ENCODE data around the gene DET1. TPM values are rescaled to one million over a fixed set of nuclear protein-coding genes. Genes with fewer than 3 reads are reported as not detected.

DET1 gene
- polyA plus RNA-seq, 1 of the 3 experiments (the other 2 are of a cell fraction) = 4.5 TPM

GRCh38 chr15:88538972-88539371, 7.5 kb downstream of the DET1 start:
- POLR2A ChIA-PET = no interaction called here
- TF ChIP-seq YY1 (IDR thresholded peaks at IDR 0.05; ENCODE audit: low read depth) (no peak), EZH2phosphoT487 (IDR thresholded peaks at IDR 0.05; ENCODE audit: borderline replicate concordance, low read depth) (no peak), TCF12 (IDR thresholded peaks at IDR 0.05) (no peak), GABPA (IDR thresholded peaks at IDR 0.05; ENCODE audit: low read depth) (no peak), FOXM1 (IDR thresholded peaks at IDR 0.05; ENCODE audit: low read depth) (no peak), SIN3A (IDR thresholded peaks at IDR 0.05; ENCODE audit: borderline replicate concordance, low read depth, low read length) (no peak), FOSL2 (IDR thresholded peaks at IDR 0.05; ENCODE audit: borderline replicate concordance, low read depth) (no peak), RFX5 (IDR thresholded peaks at IDR 0.05; ENCODE audit: low read length) (no peak), CTCF (IDR thresholded peaks at IDR 0.05) (no peak), MEF2A (IDR thresholded peaks at IDR 0.05; ENCODE audit: borderline replicate concordance, low read depth) (no peak), RXRA (IDR thresholded peaks at IDR 0.05; ENCODE audit: borderline replicate concordance, low read depth) (no peak)
- TF ChIP-seq, protein P1, sequence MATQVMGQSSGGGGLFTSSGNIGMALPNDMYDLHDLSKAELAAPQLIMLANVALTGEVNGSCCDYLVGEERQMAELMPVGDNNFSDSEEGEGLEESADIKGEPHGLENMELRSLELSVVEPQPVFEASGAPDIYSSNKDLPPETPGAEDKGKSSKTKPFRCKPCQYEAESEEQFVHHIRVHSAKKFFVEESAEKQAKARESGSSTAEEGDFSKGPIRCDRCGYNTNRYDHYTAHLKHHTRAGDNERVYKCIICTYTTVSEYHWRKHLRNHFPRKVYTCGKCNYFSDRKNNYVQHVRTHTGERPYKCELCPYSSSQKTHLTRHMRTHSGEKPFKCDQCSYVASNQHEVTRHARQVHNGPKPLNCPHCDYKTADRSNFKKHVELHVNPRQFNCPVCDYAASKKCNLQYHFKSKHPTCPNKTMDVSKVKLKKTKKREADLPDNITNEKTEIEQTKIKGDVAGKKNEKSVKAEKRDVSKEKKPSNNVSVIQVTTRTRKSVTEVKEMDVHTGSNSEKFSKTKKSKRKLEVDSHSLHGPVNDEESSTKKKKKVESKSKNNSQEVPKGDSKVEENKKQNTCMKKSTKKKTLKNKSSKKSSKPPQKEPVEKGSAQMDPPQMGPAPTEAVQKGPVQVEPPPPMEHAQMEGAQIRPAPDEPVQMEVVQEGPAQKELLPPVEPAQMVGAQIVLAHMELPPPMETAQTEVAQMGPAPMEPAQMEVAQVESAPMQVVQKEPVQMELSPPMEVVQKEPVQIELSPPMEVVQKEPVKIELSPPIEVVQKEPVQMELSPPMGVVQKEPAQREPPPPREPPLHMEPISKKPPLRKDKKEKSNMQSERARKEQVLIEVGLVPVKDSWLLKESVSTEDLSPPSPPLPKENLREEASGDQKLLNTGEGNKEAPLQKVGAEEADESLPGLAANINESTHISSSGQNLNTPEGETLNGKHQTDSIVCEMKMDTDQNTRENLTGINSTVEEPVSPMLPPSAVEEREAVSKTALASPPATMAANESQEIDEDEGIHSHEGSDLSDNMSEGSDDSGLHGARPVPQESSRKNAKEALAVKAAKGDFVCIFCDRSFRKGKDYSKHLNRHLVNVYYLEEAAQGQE (IDR thresholded peaks at IDR 0.05; ENCODE audit: low read depth, low read length) = no peak
- TF ChIP-seq, protein P2, sequence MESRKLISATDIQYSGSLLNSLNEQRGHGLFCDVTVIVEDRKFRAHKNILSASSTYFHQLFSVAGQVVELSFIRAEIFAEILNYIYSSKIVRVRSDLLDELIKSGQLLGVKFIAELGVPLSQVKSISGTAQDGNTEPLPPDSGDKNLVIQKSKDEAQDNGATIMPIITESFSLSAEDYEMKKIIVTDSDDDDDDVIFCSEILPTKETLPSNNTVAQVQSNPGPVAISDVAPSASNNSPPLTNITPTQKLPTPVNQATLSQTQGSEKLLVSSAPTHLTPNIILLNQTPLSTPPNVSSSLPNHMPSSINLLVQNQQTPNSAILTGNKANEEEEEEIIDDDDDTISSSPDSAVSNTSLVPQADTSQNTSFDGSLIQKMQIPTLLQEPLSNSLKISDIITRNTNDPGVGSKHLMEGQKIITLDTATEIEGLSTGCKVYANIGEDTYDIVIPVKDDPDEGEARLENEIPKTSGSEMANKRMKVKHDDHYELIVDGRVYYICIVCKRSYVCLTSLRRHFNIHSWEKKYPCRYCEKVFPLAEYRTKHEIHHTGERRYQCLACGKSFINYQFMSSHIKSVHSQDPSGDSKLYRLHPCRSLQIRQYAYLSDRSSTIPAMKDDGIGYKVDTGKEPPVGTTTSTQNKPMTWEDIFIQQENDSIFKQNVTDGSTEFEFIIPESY (IDR thresholded peaks at IDR 0.05; ENCODE audit: borderline replicate concordance, low read depth) = no peak
- TF ChIP-seq, protein P3, sequence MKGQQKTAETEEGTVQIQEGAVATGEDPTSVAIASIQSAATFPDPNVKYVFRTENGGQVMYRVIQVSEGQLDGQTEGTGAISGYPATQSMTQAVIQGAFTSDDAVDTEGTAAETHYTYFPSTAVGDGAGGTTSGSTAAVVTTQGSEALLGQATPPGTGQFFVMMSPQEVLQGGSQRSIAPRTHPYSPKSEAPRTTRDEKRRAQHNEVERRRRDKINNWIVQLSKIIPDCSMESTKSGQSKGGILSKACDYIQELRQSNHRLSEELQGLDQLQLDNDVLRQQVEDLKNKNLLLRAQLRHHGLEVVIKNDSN (IDR thresholded peaks at IDR 0.05; ENCODE audit: borderline replicate concordance, low read depth) = no peak
- Histone ChIP-seq H3K79me2 (ENCODE audit: insufficient read depth) (no peaks in the 10 kb centered on the region; the same call in none of the 2 replicates), H4K20me1 (ENCODE audit: insufficient read depth) (no peaks in the 10 kb centered on the region), H3K4me3 (ENCODE audit: low read depth in 2 of 2, low read length in 1 of 2) (no peak overlapping the region), H3K36me3 (replicated peaks in 1 of 2; ENCODE audit: control insufficient read depth in 1 of 2, insufficient read depth in 2 of 2, low read length in 1 of 2) (no peaks in the 10 kb centered on the region), H3F3A (replicated peaks; ENCODE audit: insufficient read depth) (peaks cover 4% of the 10 kb centered on the region), H3K9me2 (no peaks in the 10 kb centered on the region), H3K4me1 (ENCODE audit: control insufficient read depth in 1 of 2, insufficient read depth in 2 of 2, low read depth in 1 of 2, low read length in 1 of 2) (no peaks in the 10 kb centered on the region; a peak in 1 of 4 replicates), H3K9ac (no peak overlapping the region), H3K27ac (ENCODE audit: low read depth in 2 of 2, low read length in 1 of 2) (no peak overlapping the region), H3K9me3 (no peaks in the 10 kb centered on the region), H3K27me3 (ENCODE audit: insufficient read depth) (no peaks in the 10 kb centered on the region), H3K4me2 (no peak overlapping the region), H2AFZ (ENCODE audit: low read depth) (no peak overlapping the region)
- CTCF ChIA-PET = no interaction called here
- no peak for DNase-seq
- WGBS (ENCODE audit: low lambda C conversion rate) = 85% methylated on average over 9 of the region's 9 CpGs
